Measurements from ENCODE around the gene PPM1N.

PPM1N gene

GRCh38 chr19:45498411-45499195 is at the start of gene PPM1N:
TSS of gene PPM1N (plus strand) at chr19:45498443. CDS start at chr19:45498473, 30 bp downstream.
- Histone ChIP-seq H3K9me3 (no peaks in the 10 kb centered on the region), H3K27ac (no peak within 1 kb of the TSS), H3K27me3 (peaks cover 0 to 53% of the 10 kb centered on the region in 2 donors), H3K36me3 (no peaks in the 10 kb centered on the region), H3K4me3 (peak within 1 kb of the TSS; percentile 50 to 61), H3K4me1 (peaks cover 0 to 39% (median 28%) of the 10 kb centered on the region in 4 donors)
- no peak for DNase-seq
- intact Hi-C loops (cut with DNase I; ENCODE audit: low total_unique reads): no loop called here
- TF ChIP-seq CTCF (IDR thresholded peaks at IDR 0.05): no peak

- Histone ChIP-seq H3K27ac (no peak overlapping the region), H3K4me1 (peaks cover 5 to 31% (median 23%) of the 10 kb centered on the region in 4 donors), H3K9me3 (no peaks in the 10 kb centered on the region), H3K36me3 (no peaks in the 10 kb centered on the region), H3K4me3 (no peak overlapping the region), H3K27me3 (no peaks in the 10 kb centered on the region)
- DNase-seq: no peak
- intact Hi-C loops (cut with DNase I; ENCODE audit: low total_unique reads): no loop called here
- no peak for TF ChIP-seq CTCF (IDR thresholded peaks at IDR 0.05)
These were observed 49.4 kb upstream of the PPM1N start for GRCh38 chr19:45448887-45449299.

- H3K27me3 ChIP-seq: no peaks in the 10 kb centered on the region
- DNase-seq: no peak
- H3K4me3 ChIP-seq: peak overlapping the region; percentile 46 to 58
- peak overlapping the region; percentile 81 to 90 for H3K27ac ChIP-seq
- H3K9me3 ChIP-seq: no peaks in the 10 kb centered on the region
- H3K4me1 ChIP-seq: peaks cover 0 to 33% (median 27%) of the 10 kb centered on the region in 4 donors
- no peak for TF ChIP-seq CTCF (IDR thresholded peaks at IDR 0.05)
- H3K36me3 ChIP-seq: no peaks in the 10 kb centered on the region
- intact Hi-C loops (cut with DNase I; ENCODE audit: low total_unique reads): no loop called here
These were observed 48.3 kb upstream of the PPM1N start for GRCh38 chr19:45450012-45450333.

- Histone ChIP-seq H3K9me3 (no peaks in the 10 kb centered on the region), H3K36me3 (no peaks in the 10 kb centered on the region), H3K27me3 (no peaks in the 10 kb centered on the region), H3K4me1 (peaks cover 0 to 46% (median 41%) of the 10 kb centered on the region in 4 donors), H3K27ac (peak overlapping the region; percentile 81 to 90), H3K4me3 (peak overlapping the region; percentile 46 to 58)
- DNase-seq: peak; percentile 61 to 76
- no peak for TF ChIP-seq CTCF (IDR thresholded peaks at IDR 0.05)
- intact Hi-C loops (cut with DNase I; ENCODE audit: low total_unique reads): no loop called here
These were observed 47.0 kb upstream of the PPM1N start for GRCh38 chr19:45451131-45451849.

- Histone ChIP-seq H3K27ac (peak overlapping the region; percentile 81 to 90), H3K9me3 (no peaks in the 10 kb centered on the region), H3K27me3 (no peaks in the 10 kb centered on the region), H3K4me3 (no peak overlapping the region), H3K4me1 (peaks cover 0 to 49% (median 42%) of the 10 kb centered on the region in 4 donors), H3K36me3 (no peaks in the 10 kb centered on the region)
- no peak for TF ChIP-seq CTCF (IDR thresholded peaks at IDR 0.05)
- intact Hi-C loops (cut with DNase I; ENCODE audit: low total_unique reads): no loop called here
- DNase-seq: no peak
These were observed 46.3 kb upstream of the PPM1N start for GRCh38 chr19:45451850-45452387.

Measured in tibial artery (tissue), 4 donors.